ENCODE data around the gene ZRANB3.

ZRANB3 gene

GRCh38 chr2:135335256-135335655, 195.8 kb downstream of the ZRANB3 start:
- H3K4me3 ChIP-seq (ENCODE audit: low read depth, low read length), result no peak overlapping the region
- TF ChIP-seq, protein P1, sequence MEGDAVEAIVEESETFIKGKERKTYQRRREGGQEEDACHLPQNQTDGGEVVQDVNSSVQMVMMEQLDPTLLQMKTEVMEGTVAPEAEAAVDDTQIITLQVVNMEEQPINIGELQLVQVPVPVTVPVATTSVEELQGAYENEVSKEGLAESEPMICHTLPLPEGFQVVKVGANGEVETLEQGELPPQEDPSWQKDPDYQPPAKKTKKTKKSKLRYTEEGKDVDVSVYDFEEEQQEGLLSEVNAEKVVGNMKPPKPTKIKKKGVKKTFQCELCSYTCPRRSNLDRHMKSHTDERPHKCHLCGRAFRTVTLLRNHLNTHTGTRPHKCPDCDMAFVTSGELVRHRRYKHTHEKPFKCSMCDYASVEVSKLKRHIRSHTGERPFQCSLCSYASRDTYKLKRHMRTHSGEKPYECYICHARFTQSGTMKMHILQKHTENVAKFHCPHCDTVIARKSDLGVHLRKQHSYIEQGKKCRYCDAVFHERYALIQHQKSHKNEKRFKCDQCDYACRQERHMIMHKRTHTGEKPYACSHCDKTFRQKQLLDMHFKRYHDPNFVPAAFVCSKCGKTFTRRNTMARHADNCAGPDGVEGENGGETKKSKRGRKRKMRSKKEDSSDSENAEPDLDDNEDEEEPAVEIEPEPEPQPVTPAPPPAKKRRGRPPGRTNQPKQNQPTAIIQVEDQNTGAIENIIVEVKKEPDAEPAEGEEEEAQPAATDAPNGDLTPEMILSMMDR (IDR thresholded peaks at IDR 0.05; ENCODE audit: low read depth, low read length), result no peak

DNA sequence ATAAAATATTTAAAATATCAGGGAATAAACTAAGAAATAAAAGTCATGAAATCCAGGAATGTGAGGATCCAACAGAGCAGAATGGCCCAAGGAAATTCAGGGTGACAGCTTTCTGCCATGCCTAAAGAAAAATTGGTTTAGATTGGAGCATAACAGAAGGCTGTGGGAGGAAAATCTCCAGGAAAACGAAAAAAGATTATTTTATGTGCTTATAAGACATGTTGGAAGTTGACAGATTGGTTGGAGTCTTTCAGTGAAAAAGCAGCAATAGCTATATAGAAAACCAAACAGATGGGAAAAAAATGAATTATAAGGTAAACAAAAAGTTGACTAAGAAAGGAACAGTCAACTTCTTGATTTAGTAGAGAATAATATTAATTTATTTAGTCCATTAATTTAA, 203.9 kb downstream of the ZRANB3 start:
- TF ChIP-seq, protein P1 (IDR thresholded peaks at IDR 0.05; ENCODE audit: low read depth, low read length), result no peak
- H3K4me3 ChIP-seq (ENCODE audit: low read depth, low read length), result no peak overlapping the region

DNA sequence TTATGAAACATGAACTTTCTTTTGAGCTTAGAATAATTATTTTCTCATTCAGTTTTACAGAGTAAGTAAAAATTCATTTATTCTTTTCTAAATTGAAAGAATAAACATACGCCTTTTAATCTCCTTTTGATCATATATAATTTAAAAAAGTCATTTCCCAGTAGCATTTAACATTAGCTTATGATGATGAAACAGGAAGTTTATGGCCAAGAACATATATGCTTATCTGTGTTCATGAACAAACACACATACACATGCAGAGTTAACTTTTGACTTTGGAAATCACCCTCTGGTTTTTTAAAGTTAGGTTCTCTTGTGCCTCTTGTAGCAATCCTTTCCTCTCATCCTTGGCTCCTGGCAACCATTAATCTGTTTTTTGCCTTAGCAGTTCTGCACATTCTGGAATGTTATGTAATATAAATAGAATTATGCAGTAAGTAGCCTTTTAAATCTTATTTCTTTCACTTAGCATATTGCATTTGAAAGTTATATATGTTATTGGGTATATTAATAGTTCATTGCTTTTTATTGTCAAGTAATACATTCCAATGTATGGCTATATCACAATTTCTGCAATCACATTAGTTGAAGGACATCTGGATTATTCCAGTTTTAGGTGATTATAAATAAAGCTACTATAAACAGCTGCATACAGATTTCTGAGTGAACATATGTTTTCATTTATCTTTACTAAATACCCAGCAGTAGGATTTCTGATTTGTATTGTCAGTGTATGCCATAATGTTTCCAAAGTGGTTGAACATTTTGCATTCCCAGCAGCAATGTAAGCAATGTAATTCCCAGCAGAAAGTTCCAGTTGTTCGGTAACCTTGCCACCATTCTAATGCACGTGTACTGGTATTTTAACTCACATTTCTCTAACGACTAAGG, 210.3 kb downstream of the ZRANB3 start:
- H3K4me3 ChIP-seq (ENCODE audit: low read depth, low read length), result no peak overlapping the region
- TF ChIP-seq, protein P1 (IDR thresholded peaks at IDR 0.05; ENCODE audit: low read depth, low read length), result no peak

GRCh38 chr2:135318808-135319207, 212.2 kb downstream of the ZRANB3 start:
- TF ChIP-seq, protein P1 (IDR thresholded peaks at IDR 0.05; ENCODE audit: low read depth, low read length), result no peak
- H3K4me3 ChIP-seq (ENCODE audit: low read depth, low read length), result no peak overlapping the region

GRCh38 chr2:135317375-135317774, 213.6 kb downstream of the ZRANB3 start:
- TF ChIP-seq, protein P1 (IDR thresholded peaks at IDR 0.05; ENCODE audit: low read depth, low read length), result no peak
- no peak overlapping the region for H3K4me3 ChIP-seq (ENCODE audit: low read depth, low read length)

DNA sequence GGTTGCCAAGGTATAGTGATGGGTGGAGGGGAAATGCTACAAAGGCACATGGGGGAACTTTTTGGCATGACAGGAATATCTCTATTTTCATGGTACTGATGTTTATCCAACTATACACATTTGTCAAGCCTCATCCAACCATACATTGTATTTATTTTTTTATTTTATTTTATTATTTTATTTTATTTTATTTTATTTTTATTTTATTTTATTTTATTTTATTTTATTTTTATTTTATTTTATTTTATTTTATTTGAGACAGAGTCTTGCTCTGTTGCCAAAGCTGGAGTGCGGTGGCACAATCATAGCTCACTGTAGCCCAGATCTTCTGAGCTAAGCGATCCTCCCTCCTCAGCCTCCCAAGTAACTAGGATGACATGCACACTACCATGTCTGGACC, 219.1 kb downstream of the ZRANB3 start:
- TF ChIP-seq, protein P1 (IDR thresholded peaks at IDR 0.05; ENCODE audit: low read depth, low read length), result no peak

GRCh38 chr2:135311268-135311667, 219.8 kb downstream of the ZRANB3 start:
- TF ChIP-seq, protein P1 (IDR thresholded peaks at IDR 0.05; ENCODE audit: low read depth, low read length), result no peak
- no peak overlapping the region for H3K4me3 ChIP-seq (ENCODE audit: low read depth, low read length)

More for the DNA sequence above, 219.1 kb downstream of the ZRANB3 start:
- no peak overlapping the region for H3K4me3 ChIP-seq (ENCODE audit: low read depth, low read length)

Measured in WI38 (cell line).